A673 (cell line): Measurements from ENCODE around the gene TRPV4.

Experiments used
- EZH2 ChIP-seq: fragments of 200-600 bp; sonication (generic); IDR thresholded peaks from 2 replicates; pipeline ENCODE4 v1.6.1; 2017; ENCODE audit warnings: borderline replicate concordance, low read depth, mild to moderate bottlenecking, mixed read lengths, antibody characterized with exemption, low read length; ENCODE audit not compliant: poor library complexity, severe bottlenecking
- TF ChIP-seq, protein P1 (sequence below): fragments of 300-800, 200-600 bp; sonication (generic); conservative IDR thresholded peaks from 2 replicates; pipeline ENCODE4 v1.5.1; 2017; ENCODE audit warnings: low read depth, mild to moderate bottlenecking, antibody characterized with exemption, low read length, moderate library complexity, mixed read lengths

GRCh38 chr12:109870648-109871047 is 37.5 kb upstream of the TRPV4 start:
- TF ChIP-seq, protein P1, sequence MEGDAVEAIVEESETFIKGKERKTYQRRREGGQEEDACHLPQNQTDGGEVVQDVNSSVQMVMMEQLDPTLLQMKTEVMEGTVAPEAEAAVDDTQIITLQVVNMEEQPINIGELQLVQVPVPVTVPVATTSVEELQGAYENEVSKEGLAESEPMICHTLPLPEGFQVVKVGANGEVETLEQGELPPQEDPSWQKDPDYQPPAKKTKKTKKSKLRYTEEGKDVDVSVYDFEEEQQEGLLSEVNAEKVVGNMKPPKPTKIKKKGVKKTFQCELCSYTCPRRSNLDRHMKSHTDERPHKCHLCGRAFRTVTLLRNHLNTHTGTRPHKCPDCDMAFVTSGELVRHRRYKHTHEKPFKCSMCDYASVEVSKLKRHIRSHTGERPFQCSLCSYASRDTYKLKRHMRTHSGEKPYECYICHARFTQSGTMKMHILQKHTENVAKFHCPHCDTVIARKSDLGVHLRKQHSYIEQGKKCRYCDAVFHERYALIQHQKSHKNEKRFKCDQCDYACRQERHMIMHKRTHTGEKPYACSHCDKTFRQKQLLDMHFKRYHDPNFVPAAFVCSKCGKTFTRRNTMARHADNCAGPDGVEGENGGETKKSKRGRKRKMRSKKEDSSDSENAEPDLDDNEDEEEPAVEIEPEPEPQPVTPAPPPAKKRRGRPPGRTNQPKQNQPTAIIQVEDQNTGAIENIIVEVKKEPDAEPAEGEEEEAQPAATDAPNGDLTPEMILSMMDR = no peak
- no peak for TF ChIP-seq EZH2
